Spinal cord (tissue), 10 donors: ENCODE results near the gene DCST2. TPM values are rescaled to one million over a fixed set of nuclear protein-coding genes. Genes with fewer than 3 reads are reported as not detected.

Experiments used
- DNase-seq, 6 donors: peaks; one replicate each; pipeline versions ENCODE4 v3.0.0 to v3.0.0-alpha.2; 2013 to 2015; ENCODE audit warnings: low spot score in 6 of 6, low read depth in 4 of 6
- H3K27ac ChIP-seq: one replicate; pipeline ENCODE4 v1.5.1; 2013; ENCODE audit warnings: low read depth, low read length, control low read depth
- H3K27me3 ChIP-seq: one replicate; pipeline ENCODE4 v1.6.1; 2013; ENCODE audit warnings: low read length; ENCODE audit not compliant: control insufficient read depth, insufficient read depth
- H3K36me3 ChIP-seq: one replicate; pipeline ENCODE4 v1.6.1; 2013; ENCODE audit warnings: low read length; ENCODE audit not compliant: control insufficient read depth, insufficient read depth
- H3K4me1 ChIP-seq: one replicate; pipeline ENCODE4 v1.6.1; 2013; ENCODE audit warnings: low read length; ENCODE audit not compliant: control insufficient read depth, insufficient read depth
- H3K4me3 ChIP-seq: one replicate; pipeline ENCODE4 v1.5.1; 2013; ENCODE audit warnings: low read depth, low read length, control low read depth
- H3K9me3 ChIP-seq: one replicate; pipeline ENCODE4 v1.6.1; 2013; ENCODE audit warnings: low read length; ENCODE audit not compliant: control insufficient read depth, insufficient read depth
- WGBS: methylation state at CpG from one replicate; pipeline ENCODE4 v1.1.5; 2013; ENCODE audit warnings: missing lambda C conversion rate; ENCODE audit not compliant: insufficient coverage; 5-methylcytosine and 5-hydroxymethylcytosine counted together
- polyA plus RNA-seq, 2 donors: library from polyadenylated mRNA; unstranded; fragments of 120-200 nt; gene quantifications; one replicate each; pipeline ENCODE4 v1.2.1, GENCODE V29; 2013; ENCODE audit not compliant: insufficient read length in 2 of 2
- total RNA-seq, 2 donors: library from RNA; depleted of rRNA in 1 of 2; stranded (reverse); fragments of 120-200 nt in 1 of 2; fragments of >200 nt in 1 of 2; gene quantifications; one replicate each; pipeline versions ENCODE4 v1.2.3 to v1.2.4, GENCODE V29; 2013 to 2014
- donor health status: healthy.

The DCST2 gene
- total and polyA plus RNA-seq, 4 donors: 0.10 to 1.2 (median 1.1) TPM

GRCh38 chr1:155018617-155019348 lies 14.8 kb downstream of the DCST2 start:
- Histone ChIP-seq H3K4me1 (peaks cover 18% of the 10 kb centered on the region), H3K9me3 (no peaks in the 10 kb centered on the region), H3K4me3 (no peak overlapping the region), H3K27ac (no peak overlapping the region), H3K27me3 (no peaks in the 10 kb centered on the region), H3K36me3 (peaks cover 23% of the 10 kb centered on the region)
- DNase-seq: no peak
- WGBS: 83% methylated on average over 7 of the region's 8 CpGs

- Histone ChIP-seq H3K9me3 (no peaks in the 10 kb centered on the region), H3K27ac (peak overlapping the region; percentile 44), H3K36me3 (peaks cover 23% of the 10 kb centered on the region), H3K4me3 (peak overlapping the region; percentile 43), H3K4me1 (peaks cover 18% of the 10 kb centered on the region), H3K27me3 (no peaks in the 10 kb centered on the region)
- 72% methylated on average over 4 of the region's 6 CpGs for WGBS
- no peak for DNase-seq
Observed at GRCh38 chr1:155017946-155018316, 15.7 kb downstream of the DCST2 start.

- Histone ChIP-seq H3K4me1 (peaks cover 20% of the 10 kb centered on the region), H3K36me3 (peaks cover 23% of the 10 kb centered on the region), H3K27ac (peak overlapping the region; percentile 44), H3K9me3 (no peaks in the 10 kb centered on the region), H3K27me3 (no peaks in the 10 kb centered on the region), H3K4me3 (peak overlapping the region; percentile 43)
- WGBS: 0% methylated on average over 26 of the region's 49 CpGs
- peak in 4 of 6 donors; percentile 56 to 95 (median 84) for DNase-seq
Observed at GRCh38 chr1:155017041-155017945, 16.3 kb downstream of the DCST2 start.

GRCh38 chr1:155016231-155016831 lies 17.2 kb downstream of the DCST2 start:
- no peak for DNase-seq
- no peaks in the 10 kb centered on the region for H3K27me3 ChIP-seq
- no peaks in the 10 kb centered on the region for H3K9me3 ChIP-seq
- no peak overlapping the region for H3K27ac ChIP-seq
- H3K4me1 ChIP-seq: peaks cover 30% of the 10 kb centered on the region
- peaks cover 24% of the 10 kb centered on the region for H3K36me3 ChIP-seq
- H3K4me3 ChIP-seq: no peak overlapping the region
- WGBS: 93% methylated on average over 25 of the region's 26 CpGs

GRCh38 chr1:155015527-155016230 lies 17.9 kb downstream of the DCST2 start:
- DNase-seq: no peak
- Histone ChIP-seq H3K27ac (no peak overlapping the region), H3K4me3 (no peak overlapping the region), H3K9me3 (no peaks in the 10 kb centered on the region), H3K27me3 (no peaks in the 10 kb centered on the region), H3K4me1 (peaks cover 36% of the 10 kb centered on the region), H3K36me3 (peaks cover 29% of the 10 kb centered on the region)
- WGBS: 91% methylated on average over 16 of the region's 16 CpGs

GRCh38 chr1:155014709-155015508 lies 18.7 kb downstream of the DCST2 start:
- H3K4me1 ChIP-seq: peaks cover 39% of the 10 kb centered on the region
- 86% methylated on average over 23 of the region's 31 CpGs for WGBS

GRCh38 chr1:155013632-155014031 lies 19.9 kb downstream of the DCST2 start:
- Histone ChIP-seq H3K4me1 (peaks cover 45% of the 10 kb centered on the region), H3K4me3 (no peak overlapping the region), H3K27me3 (no peaks in the 10 kb centered on the region), H3K36me3 (peaks cover 33% of the 10 kb centered on the region), H3K27ac (no peak overlapping the region), H3K9me3 (no peaks in the 10 kb centered on the region)
- no peak for DNase-seq
- WGBS: 61% methylated on average over 7 of the region's 8 CpGs

More at GRCh38 chr1:155014709-155015508, 18.7 kb downstream of the DCST2 start:
- Histone ChIP-seq H3K36me3 (peaks cover 30% of the 10 kb centered on the region), H3K27me3 (no peaks in the 10 kb centered on the region), H3K9me3 (no peaks in the 10 kb centered on the region), H3K27ac (no peak overlapping the region), H3K4me3 (no peak overlapping the region)
- no peak for DNase-seq

GRCh38 chr1:155012776-155013602 lies 20.6 kb downstream of the DCST2 start:
- no peaks in the 10 kb centered on the region for H3K9me3 ChIP-seq
- DNase-seq: no peak
- H3K4me3 ChIP-seq: no peak overlapping the region
- WGBS: 86% methylated on average over 1 of the region's 3 CpGs
- H3K4me1 ChIP-seq: peaks cover 50% of the 10 kb centered on the region
- no peak overlapping the region for H3K27ac ChIP-seq
- H3K27me3 ChIP-seq: no peaks in the 10 kb centered on the region
- H3K36me3 ChIP-seq: peaks cover 36% of the 10 kb centered on the region
